HCEC 1CT (cell line): Measurements from ENCODE around the gene OR5AK2.
"Not testable (repeated sequence)": the region's sequence is repeated elsewhere in the genome, so short reads cannot be mapped to it uniquely, and the experiment has no call there.

Source experiments
- DNase-seq: peaks from one replicate; pipeline ENCODE4 v3.0.0-alpha.2; 2017

Gene OR5AK2, protein sequence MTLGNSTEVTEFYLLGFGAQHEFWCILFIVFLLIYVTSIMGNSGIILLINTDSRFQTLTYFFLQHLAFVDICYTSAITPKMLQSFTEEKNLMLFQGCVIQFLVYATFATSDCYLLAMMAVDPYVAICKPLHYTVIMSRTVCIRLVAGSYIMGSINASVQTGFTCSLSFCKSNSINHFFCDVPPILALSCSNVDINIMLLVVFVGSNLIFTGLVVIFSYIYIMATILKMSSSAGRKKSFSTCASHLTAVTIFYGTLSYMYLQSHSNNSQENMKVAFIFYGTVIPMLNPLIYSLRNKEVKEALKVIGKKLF

DNA sequence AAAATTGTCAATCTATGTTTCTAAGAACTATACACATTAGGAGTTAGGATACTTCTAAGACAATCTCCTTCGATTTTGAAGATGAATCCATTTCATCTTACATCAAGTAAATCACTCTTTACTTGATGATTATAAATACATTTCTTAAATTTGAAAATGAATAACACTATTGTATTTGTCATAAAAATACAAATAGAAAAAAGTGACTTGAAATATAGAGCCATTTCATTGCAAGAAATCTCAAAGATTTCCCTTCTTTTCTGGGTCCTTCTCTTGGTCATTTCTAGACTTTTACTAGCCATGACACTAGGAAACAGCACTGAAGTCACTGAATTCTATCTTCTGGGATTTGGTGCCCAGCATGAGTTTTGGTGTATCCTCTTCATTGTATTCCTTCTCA lies at the start of gene OR5AK2:
Gene OR5AK2, plus strand, starts transcription at position 301 of the 400 bp plus-strand sequence. Its CDS starts 0 bp downstream, at position 301.
- DNase-seq: no peak

DNA sequence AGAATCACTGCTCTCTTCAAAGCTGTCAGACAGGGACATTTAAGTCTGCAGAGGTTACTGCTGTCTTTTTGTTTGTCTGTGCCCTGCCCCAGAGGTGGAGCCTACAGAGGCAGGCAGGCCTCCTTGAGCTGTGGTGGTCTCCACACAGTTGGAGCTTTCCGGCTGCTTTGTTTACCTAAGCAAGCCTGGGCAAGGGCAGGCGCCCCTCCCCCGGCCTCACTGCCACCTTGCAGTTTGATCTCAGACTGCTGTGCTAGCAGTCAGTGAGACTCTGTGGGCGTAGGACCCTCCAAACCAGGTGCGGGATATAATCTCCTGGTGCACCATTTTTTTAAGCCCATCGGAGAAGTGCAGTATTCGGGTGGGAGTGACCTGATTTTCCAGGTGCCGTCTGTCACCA lies 43.2 kb upstream of the OR5AK2 start:
- not testable (repeated sequence) for DNase-seq

DNA sequence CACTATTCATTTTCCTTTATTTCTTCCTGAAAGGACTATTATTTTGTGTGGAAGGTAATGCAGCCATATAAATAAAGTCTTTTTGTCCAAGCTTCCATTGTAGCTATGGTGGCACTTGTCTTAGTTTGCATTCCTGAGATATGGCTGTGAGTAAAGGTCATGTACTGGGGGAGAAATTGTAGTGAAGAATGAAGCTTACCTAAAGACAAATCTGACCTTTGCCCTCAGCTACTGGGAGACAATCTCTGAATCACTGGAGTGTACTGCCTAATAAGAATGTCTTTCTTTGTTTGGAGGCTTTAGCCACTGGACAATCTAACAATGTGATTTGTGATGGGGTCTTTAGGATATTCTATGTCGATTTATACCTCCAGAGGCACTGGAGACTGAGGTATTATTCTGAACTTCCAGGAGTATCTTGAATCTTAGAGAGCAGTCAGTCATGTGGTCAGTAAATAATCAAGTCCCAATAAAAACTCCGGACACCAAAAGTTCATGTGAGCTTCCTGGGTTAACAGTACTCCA lies 39.7 kb upstream of the OR5AK2 start:
- DNase-seq: no peak

DNA sequence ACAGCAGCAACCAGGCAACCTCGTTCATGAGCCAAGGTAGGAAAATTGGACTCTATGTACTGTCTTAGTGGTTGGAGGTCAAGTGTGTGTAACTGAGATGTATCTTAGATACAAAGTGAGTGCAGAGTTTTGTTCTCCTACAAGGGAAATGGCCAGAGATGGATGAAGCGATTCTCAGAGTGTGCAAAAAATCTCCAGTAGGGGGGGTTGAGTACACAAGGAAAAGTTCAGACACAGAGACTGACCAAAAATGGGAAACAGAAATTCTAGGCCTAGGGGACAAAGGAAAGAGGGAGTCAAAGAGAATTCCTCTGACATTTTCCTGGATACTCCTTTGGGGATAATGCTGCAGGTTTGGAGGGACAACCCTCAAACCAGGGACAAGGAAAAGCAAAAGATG lies 38.2 kb upstream of the OR5AK2 start:
- no peak for DNase-seq

DNA sequence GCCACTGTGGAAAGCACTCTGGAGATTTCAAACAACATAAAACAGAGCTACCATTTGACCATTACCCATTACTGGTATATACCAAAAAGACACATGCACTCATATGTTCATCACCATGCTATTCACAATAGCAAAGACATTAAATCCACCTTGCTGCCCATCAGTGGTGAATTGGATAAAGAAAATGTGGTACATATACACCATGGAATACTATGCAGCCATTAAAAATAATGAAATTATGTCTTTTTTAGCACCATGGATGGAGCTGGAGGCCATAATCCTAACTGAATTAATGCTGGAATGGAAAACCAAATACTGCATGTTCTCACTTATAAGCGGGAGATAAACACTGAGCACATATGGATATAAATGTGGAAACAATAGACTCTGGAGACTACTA lies 34.8 kb upstream of the OR5AK2 start:
- DNase-seq: not testable (repeated sequence)

DNA sequence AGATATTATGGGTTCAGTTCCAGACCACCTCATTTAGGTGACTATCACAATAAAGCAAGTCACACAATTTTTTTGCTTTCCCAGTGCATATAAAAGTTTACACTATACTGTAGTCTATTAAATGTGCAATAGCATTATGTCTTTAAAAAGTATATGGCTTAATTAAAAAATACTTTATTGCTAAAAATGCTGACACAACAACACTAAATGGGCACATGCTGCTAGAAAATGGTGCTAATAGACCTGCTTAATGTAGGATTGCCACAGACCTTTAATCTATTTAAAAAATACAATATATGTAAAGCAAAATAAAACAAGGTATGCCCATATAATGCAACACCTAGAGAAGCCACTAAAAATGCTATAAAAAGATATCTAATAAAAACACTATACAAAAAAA lies 27.1 kb upstream of the OR5AK2 start:
- DNase-seq: no peak

DNA sequence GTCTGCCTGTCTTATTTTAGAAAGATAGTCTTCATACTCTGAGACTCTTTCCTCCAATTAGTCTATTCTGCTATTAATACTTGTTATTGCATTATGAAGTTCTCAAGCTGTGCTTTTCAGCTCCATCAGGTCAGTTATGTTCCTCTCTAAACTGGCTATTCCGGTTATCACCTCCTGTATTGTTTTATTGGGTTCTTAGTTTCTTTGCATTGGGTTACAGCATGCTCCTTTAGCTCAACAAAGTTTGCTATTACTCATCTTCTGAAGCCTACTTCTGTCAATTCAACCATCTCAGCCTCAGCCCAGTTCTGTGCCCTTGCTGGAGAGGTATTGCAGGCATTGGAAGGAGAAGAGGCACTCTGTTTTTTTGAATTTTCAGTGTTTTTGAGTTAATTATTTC lies 21.0 kb upstream of the OR5AK2 start:
- no peak for DNase-seq

DNA sequence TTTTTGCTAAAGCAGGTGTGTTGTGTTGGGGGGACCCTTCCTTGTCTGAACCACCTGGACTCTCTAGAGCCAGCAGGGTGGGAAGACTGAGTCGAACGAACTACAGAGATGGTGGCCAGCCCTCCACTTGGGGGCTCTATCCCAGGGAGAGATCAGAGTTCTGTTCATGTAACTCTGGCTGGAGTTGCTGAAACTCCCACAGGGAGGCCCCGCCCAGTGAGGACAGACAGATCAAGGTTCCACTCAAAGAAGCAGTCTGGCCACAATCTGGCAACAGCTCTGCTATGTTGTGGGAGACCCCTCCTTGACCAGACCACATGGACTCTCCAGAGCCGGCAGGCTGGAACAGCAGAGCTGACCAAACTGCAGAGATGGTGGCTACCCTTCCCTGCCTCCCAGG lies 20.2 kb upstream of the OR5AK2 start:
- no peak for DNase-seq

DNA sequence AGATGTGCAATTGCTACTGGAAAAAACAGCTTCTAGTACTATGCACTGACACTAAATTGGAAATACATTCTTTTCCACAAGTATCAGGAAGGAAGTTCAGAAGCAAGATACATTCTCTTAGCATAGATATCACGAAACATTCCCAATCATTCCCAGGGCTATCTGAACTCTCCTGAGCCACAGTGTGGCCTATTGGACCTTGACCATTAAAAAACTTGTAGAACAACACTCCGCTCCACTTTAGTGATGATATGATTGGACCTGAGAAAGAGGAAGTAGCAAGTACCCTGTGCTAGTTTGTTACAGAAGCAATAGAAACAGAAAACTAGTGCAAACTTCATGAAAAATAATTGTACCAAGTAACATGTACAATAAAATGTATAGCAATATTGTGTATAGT lies 11.4 kb upstream of the OR5AK2 start:
- no peak for DNase-seq

DNA sequence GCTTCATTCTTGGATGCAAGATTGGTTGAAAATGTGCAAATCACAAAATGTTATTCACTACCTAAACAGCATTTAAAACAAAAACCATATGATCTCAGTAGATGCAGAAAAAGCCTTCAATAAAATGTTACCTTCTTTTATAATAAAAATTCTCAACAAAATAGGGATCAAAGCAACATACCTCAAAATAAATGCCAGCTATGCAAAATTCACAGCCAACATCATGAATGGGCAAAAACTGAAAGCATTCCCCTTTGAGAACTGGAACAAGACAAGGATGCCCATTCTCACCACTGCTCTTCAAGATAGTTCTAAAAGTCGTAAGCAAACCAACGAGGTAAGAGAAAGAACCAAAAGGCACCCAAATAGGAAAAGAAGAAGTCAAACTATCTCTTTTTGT lies 2.0 kb downstream of the OR5AK2 start:
- DNase-seq: no peak

DNA sequence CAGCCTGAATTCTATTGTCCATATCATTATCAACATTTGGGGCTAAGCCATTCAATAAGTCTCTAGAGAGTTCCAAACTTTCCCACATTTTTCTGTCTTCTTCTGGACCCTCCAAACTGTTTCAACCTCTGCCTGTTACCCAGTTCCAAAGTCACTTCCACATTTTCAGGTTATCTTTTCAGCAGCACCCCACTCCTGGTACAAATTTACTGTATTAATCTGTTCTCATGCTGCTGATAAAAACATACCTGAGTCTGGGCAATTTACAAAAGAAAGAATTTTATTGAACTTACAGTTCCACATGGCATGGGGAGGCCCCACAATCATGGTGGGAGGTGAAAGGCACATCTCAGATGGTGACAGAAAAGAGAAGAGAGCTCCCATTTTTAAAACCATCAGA lies 5.8 kb downstream of the OR5AK2 start:
- DNase-seq: no peak

DNA sequence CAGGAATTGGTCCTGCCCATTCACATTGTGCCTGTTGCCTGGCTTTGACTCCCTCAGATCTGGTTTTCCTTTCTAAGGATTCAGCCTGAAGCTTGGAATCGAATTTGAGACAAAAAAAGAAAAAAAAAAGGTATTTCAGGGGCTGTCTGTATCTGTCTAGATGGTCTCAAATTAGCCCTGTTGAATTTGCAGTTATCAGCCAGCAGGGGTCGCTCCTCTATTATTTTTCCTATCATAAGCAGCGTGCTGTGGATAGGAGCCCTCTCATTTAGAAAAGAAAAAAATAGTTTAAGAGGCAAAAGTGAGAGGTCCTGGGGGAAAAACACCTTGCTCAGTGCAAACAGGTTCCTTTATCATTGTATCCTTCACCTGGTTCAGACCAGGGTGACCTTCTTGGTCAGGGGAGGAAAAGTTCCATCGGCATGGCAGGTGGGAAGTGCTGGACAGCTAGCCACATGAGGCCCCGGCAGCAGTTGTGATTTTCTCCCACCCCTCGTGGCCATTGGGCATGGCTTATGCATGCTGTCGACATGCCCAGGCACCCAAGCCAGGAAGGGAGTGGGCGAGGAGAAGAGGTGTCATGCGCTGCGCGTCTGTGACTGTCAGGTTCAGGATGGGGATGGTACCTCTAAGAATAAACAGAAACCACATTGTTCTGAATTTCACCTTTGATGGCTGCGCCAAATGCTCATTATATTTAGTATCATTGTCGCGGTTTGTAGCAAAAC lies 13.1 kb downstream of the OR5AK2 start:
- no peak for DNase-seq

DNA sequence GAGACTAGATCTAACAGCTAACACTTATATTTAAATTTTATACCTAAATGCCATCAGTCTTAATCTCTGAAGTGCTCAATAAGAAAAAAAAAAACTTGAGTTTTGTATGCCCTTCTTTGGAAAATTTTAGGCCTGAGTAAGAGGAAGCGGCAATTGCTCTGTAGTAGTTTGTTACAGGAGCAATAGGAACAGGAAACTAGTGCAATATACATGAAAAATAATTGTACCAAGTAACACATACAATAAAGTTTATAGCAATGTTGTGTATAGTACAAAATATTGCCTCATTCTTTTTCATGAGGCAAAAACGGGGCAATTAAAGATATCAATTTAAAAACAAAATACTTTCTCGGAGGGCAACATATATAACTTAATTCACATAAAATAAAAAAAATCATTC lies 19.7 kb downstream of the OR5AK2 start:
- DNase-seq: no peak

DNA sequence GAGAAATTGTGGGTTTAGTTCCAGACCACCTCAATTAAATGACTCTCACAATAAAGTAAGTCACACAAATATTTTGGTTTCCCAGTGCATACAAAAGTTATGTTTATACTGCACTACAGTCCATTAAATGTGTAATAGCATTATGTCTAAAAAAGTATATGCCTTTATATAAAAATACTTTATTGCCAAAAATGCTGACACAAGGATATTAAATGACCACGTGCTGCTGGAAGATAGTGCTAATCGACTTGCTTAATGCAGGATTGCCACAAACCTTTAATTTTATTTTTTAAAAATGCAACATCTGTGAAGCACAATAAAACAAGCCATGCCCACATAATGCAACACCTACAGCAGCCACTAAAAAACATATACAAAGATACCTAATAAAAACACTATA lies 27.0 kb downstream of the OR5AK2 start:
- no peak for DNase-seq

DNA sequence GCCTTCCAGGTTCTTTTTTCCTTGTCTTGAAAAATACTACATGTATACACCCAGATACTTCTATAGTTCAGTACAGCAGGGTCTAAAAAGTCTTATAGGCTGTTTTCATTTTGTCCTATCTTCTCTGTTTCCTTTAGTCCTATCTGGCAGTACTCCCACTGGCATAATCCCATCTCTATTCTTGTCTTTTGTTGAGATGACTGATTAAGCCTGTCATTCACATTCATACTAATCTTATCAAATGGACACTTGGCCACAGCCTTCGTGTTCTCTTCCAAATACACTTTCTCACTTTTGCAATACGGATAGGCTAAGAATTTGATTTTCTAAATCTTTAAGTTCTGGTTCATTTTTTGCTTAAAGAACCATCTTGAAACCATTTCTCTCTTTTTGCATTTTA lies 42.8 kb downstream of the OR5AK2 start:
- no peak for DNase-seq
